GM21367 (cell line): Measurements from ENCODE around the gene BBS9.

ENCODE experiments used
- ATAC-seq: cut with Tn5 transposase; IDR thresholded peaks from one replicate; pipeline ENCODE4 v1.9.1; 2021; ENCODE audit not compliant: unreplicated experiment

BBS9 gene

GRCh38 chr7:33590916-33591315 is 461.6 kb downstream of the BBS9 start:
- ATAC-seq = no peak

- no peak for ATAC-seq
These were observed 462.1 kb downstream of the BBS9 start for GRCh38 chr7:33591490-33591889.

- no peak for ATAC-seq
These were observed 463.4 kb downstream of the BBS9 start for GRCh38 chr7:33592718-33593117.

- no peak for ATAC-seq
These were observed 464.2 kb downstream of the BBS9 start for GRCh38 chr7:33593611-33594010.

GRCh38 chr7:33596686-33597085 is 467.3 kb downstream of the BBS9 start:
- ATAC-seq = no peak

- no peak for ATAC-seq
These were observed 467.8 kb downstream of the BBS9 start for GRCh38 chr7:33597181-33597580.

- no peak for ATAC-seq
These were observed 471.7 kb downstream of the BBS9 start for GRCh38 chr7:33601101-33601500.

- no peak for ATAC-seq
These were observed 472.5 kb downstream of the BBS9 start for GRCh38 chr7:33601884-33602283.

GRCh38 chr7:33604056-33604455 is 474.7 kb downstream of the BBS9 start:
- no peak for ATAC-seq

- ATAC-seq = no peak
These were observed 481.6 kb downstream of the BBS9 start for GRCh38 chr7:33610918-33611317.

GRCh38 chr7:33612442-33612841 is 483.1 kb downstream of the BBS9 start:
- no peak for ATAC-seq

GRCh38 chr7:33614357-33615117 is 485.2 kb downstream of the BBS9 start:
- ATAC-seq = no peak

- ATAC-seq = no peak
These were observed 487.4 kb downstream of the BBS9 start for GRCh38 chr7:33616752-33617151.

- no peak for ATAC-seq
These were observed 489.9 kb downstream of the BBS9 start for GRCh38 chr7:33619264-33619663.

GRCh38 chr7:33623267-33623666 is 493.9 kb downstream of the BBS9 start:
- no peak for ATAC-seq

GRCh38 chr7:33624215-33624614 is 494.9 kb downstream of the BBS9 start:
- ATAC-seq = no peak

- ATAC-seq = no peak
These were observed 497.5 kb downstream of the BBS9 start for GRCh38 chr7:33626869-33627268.

GRCh38 chr7:33627741-33628140 is 498.4 kb downstream of the BBS9 start:
- no peak for ATAC-seq

- ATAC-seq = no peak
These were observed 499.5 kb downstream of the BBS9 start for GRCh38 chr7:33628894-33629293.

- no peak for ATAC-seq
These were observed 501.0 kb downstream of the BBS9 start for GRCh38 chr7:33630359-33630758.

- ATAC-seq = no peak
These were observed 503.0 kb downstream of the BBS9 start for GRCh38 chr7:33632322-33632721.

- no peak for ATAC-seq
These were observed 503.6 kb downstream of the BBS9 start for GRCh38 chr7:33632840-33633525.

GRCh38 chr7:33634606-33635005 is 505.2 kb downstream of the BBS9 start:
- no peak for ATAC-seq
